NCI-H146 treated with DMSO at 0.1 percent for 48 hours (cell line): ENCODE data around the gene GPA33.

Experiments
- DNase-seq: peaks from one replicate; lab custom pipeline; 2025; ENCODE audit not compliant: unreplicated experiment; lab: John Stamatoyannopoulos, UW

Gene GPA33

GRCh38 chr1:167090314-167090942 is at the start of gene GPA33:
GPA33 (minus strand) TSS chr1:167090377; CDS start chr1:167090287, 90 bp downstream.
- no peak for DNase-seq

DNA sequence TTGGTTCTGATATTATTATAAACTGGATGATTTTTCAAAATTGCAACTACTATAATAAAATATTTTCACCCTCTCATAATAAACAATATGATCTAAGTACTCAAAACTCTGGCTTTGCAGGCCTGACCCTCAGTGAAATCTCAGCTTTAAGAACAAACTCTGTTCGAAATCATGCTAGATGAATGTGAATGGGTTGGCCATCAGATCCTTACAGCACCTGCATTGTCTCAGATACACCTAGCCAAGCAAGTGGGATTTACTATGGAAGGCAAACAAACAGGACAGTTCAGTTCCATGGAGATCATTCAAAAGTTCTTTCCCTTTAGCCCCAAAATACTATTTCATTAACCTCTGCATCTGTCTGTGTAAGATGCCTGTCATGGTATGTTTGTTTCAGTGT is 48.5 kb upstream of the GPA33 start:
- no peak for DNase-seq

DNA sequence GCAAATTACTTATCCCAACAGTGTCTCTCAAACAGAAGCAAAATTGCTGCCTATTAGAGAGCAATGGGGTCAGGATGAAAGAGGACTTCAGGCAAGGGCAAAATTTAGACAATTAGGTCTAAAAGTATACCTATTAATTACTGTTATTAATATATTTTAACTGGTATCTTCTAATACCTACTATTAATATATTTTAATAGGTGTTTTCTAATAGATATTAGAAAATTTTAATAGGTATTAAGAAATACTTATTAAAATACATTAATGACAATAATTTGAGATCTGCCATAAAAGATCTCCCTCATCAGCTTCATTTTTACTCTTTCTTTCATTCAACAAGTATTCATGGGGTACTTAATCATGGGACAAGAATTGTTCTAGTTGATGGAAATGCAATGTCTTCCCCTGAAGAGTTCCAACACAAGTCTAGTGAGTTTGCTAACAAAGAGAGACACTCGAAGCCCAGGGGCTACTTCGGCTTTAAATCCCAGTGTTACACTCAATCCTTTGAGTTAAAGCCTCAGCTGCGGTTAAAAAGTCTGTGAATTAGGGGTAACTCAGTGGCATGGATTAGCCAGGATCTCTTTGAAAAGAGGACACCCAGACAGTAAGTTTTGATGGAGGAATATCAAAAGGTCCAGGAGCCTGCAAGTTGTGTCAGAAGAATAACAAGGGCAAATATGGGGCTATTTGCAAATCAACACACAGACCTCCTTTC is 47.8 kb upstream of the GPA33 start:
- DNase-seq, result no peak

DNA sequence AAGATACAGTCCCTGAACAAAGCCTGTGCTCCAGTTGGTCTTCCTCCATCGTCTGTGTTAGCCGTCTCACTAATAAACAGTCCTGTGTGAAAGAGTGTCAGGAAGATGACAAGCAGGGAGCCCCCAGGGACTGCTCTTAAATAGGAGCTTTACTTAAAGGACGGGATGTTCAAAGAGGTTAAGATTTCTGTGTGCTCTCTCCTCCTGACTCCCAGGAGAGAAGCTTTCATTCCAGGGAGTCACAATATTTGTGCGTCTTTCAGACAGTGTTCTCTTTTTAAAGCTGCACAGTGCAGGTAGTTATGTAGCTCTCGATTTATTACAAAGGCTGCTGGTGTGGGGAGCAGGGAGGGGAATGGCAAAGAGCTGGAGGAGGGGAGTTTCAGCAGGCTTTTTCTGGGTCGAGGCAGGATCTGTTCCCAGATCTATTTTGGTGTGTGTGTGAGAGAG is 47.2 kb upstream of the GPA33 start:
- DNase-seq, result no peak

DNA sequence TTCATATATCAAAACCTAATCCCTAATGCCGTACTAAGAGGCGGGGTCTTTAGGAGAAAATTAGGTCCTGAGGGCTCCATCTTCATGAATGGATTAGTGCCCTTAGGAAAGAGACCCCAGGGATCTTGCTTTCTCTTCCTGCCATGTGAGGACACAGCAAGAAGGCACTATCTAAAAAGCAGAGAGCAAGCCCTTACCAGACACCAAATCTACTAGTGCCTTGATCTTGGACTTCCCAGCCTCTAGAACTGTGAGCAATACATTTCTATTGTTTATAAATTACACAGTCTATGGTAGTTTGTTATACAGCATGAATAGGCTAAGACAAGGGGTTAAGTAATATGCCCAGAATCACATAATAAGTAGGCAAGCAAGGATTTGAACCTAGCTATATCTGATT is 46.6 kb upstream of the GPA33 start:
- DNase-seq, result no peak

- peak; percentile 73 for DNase-seq
These were observed 46.0 kb upstream of the GPA33 start for GRCh38 chr1:167136191-167136614.

GRCh38 chr1:167135281-167135840 is 45.2 kb upstream of the GPA33 start:
- DNase-seq, result no peak

- no peak for DNase-seq
These were observed 42.3 kb upstream of the GPA33 start for GRCh38 chr1:167132301-167133010.

- DNase-seq, result no peak
These were observed 40.8 kb upstream of the GPA33 start for GRCh38 chr1:167130829-167131510.

DNA sequence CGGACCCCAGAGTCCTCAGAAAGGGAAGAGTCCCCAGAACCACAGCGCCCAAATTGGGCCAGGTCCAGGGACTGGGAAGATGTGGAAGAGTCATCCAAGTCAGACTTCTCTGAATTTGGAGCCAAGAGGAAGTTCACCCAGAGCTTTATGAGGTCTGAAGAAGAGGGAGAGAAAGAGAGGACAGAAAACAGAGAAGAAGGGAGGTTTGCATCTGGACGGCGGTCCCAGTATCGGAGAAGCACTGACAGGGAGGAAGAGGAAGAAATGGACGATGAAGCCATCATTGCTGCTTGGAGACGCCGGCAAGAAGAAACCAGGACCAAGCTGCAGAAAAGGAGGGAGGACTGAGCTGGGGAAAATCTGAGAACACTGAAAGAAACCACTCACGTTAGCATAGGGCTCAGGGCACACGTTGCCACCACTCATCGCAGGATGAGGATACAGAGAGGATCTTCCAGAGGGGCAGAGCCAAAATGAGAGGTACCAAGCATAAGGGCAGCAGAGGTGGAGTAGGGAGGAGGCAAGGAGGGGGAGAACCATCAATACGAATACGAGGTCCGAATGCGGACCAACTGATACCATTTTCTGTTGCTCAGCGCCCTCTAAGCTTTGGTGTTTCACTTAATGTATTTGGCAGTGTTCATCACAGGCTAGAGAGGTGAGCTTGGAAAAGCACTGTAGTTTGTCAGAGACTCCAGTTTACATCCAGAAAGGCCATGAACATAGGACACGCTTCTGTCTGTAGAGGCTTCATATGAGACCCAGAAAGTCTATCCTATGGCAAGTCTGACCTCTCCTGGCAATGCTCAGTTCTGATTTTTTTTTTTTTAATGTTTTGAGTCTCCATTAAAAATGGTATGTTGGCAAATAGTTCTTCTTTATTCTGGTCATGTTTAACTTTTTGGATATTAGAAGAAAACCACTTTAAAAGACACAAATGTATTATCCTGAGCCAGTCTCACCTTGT is 38.4 kb upstream of the GPA33 start:
- no peak for DNase-seq

- DNase-seq, result no peak
These were observed 37.5 kb upstream of the GPA33 start for GRCh38 chr1:167127661-167128060.

DNA sequence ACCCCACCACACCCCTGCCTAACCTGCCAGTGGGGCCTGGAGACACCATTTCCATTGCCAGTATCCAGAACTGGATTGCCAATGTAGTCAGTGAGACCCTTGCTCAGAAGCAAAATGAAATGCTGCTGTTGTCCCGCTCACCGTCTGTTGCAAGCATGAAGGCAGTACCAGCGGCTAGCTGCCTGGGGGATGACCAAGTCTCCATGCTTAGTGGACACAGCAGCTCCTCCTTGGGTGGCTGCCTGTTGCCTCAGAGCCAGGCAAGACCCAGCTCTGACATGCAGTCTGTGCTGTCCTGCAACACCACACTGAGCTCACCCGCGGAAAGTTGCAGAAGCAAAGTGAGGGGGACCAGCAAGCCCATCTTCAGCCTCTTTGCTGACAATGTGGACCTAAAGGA is 37.1 kb upstream of the GPA33 start:
- DNase-seq, result no peak

DNA sequence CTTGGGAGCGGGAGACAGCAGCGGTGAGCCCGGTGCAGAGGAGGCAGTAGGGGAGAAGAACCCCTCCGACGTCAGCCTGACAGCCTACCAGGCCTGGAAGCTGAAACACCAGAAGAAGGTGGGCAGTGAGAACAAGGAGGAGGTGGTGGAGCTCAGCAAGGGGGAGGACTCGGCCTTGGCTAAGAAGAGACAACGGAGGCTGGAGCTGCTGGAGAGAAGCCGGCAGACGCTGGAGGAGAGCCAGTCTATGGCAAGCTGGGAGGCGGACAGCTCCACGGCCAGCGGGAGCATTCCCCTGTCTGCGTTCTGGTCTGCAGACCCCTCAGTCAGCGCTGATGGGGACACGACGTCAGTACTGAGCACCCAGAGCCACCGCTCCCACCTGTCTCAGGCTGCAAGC is 36.6 kb upstream of the GPA33 start:
- no peak for DNase-seq

DNA sequence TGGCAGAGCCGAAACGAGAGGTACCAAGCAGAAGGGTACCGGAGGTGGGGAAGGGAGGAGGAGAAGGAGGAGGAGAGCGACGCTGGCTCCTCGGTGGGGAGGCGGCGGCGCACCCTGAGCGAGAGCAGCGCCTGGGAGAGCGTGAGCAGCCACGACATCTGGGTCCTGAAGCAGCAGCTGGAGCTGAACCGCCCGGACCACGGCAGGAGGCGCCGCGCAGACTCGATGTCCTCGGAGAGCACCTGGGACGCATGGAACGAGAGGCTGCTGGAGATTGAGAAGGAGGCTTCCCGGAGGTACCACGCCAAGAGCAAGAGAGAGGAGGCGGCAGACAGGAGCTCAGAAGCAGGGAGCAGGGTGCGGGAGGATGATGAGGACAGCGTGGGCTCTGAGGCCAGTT is 36.1 kb upstream of the GPA33 start:
- no peak for DNase-seq

DNA sequence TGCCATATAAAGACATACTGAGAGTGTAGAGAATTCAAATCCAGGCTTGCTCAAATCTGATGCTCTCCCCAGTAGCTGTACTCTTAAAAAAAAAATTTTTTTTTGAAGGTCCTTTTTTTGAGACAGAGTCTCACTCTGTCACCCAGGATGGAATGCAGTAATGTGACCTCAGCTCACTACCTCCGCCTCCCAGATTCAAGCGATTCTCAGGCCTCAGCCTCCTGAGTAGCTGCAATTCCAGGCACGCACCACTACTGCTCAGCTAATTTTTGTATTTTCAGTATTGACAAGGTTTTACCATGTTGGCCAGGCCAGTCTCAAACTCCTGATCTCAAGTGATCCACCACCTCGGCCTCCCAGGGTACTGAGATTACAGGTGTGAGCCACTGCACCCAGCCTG is 32.4 kb upstream of the GPA33 start:
- DNase-seq, result no peak

DNA sequence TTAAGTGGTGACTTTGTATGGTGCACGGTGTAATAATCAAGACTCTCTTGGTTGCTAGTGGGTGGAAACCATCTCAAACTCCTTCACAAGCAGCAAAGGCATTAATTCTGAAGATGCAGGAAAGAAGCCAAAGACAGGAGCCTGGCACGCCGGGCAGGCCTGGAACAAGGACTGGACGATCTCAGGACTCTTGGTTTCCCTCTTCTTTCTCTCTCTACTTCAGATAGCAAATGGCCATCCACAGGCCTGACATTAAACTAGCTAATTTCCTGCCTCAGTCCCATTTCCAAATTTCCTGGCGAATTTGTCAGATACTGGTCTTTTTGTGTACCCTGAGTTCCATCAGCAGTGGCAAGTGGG is 31.9 kb upstream of the GPA33 start:
- DNase-seq, result no peak

DNA sequence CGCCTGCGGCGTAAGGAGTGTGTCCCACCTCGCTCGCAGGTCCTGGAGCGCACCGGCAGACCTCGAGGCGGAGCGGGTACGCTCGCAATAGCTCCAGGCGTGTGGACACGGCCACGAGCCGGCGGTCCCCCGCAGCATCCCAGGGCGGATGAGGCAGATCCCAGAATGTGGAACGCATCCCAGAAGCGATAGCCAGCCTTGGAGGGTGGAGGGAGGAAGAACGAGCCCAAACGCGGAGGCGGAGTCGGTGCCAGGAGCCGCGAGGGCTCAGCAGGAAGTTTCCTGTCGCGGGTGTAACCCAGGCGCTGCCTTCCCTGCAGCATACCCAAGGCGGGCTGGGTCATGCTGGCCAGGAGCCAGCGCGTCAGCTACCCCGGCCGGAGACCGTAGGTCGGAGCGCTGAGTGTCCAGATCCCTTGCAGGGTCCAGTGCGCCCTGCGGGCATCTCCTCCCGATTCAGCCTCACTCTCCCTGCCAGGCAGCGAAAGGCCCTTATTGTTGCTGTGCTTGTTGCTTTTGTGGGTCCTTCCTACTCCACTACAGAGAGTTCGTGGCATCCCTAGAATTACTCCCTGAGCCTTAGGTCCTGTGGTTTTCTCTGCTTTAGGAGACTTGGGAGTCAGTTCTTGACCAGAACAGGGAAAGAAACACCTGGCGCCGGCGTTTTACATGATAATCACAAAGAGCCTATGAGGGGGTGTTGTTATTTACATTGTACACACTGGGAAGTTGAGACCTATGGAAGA is 31.4 kb upstream of the GPA33 start:
- DNase-seq, result peak; percentile 75

- no peak for DNase-seq
These were observed 30.7 kb upstream of the GPA33 start for GRCh38 chr1:167120899-167121298.

DNA sequence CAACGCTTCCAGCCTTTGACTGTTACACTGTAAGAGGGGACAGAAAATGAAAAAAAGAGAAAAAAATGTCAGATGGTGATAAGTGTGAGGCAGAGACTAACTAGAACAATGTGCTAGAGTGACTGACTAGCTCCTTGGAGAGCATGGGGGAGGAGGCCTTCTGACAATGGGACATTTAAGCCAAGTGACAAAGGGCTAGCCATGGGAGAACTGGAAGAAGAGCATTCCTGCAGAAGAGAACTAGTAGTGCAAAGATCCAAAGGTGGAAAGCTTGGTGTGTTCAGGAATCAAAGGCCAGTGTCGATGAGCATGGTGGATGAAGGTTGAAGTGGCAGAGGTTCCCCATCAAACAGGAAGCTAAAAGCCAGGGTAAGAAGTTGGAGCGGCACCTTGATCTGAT is 29.5 kb upstream of the GPA33 start:
- DNase-seq, result no peak
